SKM-1 (cell line): ENCODE results near the gene GNAS-AS1.

Experiments
- DNase-seq: peaks from one replicate; lab custom pipeline; 2025; ENCODE audit not compliant: unreplicated experiment; lab: John Stamatoyannopoulos, UW

The GNAS-AS1 gene

DNA sequence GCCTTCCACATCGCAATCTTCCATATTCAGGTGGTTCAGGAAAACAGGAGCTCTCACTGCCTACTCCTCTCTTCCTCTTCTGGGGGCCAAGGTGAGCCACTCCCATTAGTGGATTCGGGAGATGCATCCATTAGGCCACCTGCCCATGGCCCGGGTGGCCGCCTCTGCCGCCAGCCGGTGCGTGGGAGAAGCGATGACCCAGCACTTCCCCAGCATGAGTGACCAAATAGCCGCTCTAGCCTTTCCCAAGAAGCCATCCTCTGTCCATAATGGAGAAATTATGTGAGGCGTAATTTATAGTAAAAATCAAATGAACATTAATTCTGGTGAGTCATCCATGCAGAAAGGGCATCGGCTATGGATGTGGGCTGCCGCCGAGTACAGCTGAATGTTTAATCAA is 39.4 kb downstream of the GNAS-AS1 start:
- DNase-seq: no peak

DNA sequence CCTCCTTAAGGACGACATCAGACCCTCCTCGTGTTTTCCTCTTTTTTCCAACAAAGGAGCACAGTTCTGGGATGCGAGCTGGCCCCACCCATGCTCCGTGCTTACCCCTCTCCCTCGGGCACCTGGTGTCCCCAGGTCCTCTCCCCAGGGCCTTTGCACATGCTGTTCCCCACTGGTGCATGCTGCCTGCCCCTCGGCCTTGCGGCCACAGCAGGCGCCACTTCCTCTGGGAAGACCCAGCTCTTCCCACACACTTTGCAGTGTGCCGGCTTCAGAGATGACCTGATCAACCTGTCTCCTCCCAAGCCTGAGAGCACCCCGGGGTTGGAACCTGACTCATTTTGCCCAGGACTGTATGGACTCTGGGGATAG is 39.8 kb downstream of the GNAS-AS1 start:
- no peak for DNase-seq

- DNase-seq: no peak
These were observed 40.4 kb downstream of the GNAS-AS1 start for GRCh38 chr20:58810116-58810878.

DNA sequence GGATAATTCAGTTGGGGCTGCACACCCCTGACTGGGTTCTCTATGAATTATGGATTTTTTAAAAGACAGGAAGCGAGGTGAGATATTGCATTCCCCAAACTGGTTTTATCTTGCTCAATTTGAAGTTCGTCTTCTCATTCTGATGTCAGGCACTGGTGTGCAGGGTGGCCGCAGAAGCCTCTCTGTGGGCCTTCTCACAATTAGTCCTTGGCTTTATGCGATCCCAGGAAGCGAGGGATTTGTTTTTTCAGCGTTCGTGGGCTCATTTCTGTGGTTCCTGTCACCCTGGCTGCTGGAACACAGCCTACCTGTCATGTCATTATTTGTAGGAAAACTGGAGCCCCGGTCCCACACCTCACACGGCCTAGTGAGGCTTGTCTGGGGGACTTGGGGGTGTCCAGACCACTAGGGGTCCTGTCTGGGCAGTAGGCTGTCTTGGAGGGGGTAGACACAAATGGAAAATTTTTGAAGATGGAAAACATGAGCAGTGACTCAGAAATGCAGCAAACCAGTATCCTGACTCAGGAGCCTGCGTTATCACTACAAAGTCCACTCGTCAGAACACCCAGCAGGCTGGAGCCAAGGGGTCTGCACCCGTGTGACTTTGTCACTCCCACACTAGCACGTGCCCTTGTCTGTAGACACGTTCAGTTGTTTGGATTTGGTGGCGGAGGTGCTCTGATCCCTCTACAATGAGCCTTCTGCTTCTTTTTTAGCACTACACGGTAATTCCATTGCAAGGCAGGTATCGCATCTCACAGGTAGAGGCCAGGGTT is 42.2 kb downstream of the GNAS-AS1 start:
- no peak for DNase-seq

GRCh38 chr20:58807801-58808200 is 42.9 kb downstream of the GNAS-AS1 start:
- no peak for DNase-seq

DNA sequence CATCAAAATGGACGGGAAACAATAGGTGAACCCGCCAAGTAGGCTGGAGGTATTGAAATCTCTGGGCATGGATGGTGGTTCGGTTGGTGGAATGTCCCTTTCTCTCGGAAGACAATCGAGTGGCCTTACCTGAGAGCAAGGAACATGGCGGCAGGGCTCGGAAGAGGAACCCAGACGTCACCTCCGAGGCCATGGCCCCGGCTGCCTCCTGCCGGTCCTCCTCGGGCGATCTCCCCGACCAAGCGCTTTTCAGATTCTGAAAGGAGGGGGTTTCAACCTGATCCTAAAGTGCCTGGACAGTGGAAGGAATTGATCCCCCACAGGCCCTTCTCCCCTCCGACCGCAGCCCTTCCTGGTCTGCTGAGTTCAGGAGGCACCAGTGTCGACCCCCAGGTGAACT is 47.2 kb downstream of the GNAS-AS1 start:
- DNase-seq: no peak

GRCh38 chr20:58802061-58802460 is 48.6 kb downstream of the GNAS-AS1 start:
- DNase-seq: no peak

GRCh38 chr20:58800134-58800871 is 50.4 kb downstream of the GNAS-AS1 start:
- no peak for DNase-seq

DNA sequence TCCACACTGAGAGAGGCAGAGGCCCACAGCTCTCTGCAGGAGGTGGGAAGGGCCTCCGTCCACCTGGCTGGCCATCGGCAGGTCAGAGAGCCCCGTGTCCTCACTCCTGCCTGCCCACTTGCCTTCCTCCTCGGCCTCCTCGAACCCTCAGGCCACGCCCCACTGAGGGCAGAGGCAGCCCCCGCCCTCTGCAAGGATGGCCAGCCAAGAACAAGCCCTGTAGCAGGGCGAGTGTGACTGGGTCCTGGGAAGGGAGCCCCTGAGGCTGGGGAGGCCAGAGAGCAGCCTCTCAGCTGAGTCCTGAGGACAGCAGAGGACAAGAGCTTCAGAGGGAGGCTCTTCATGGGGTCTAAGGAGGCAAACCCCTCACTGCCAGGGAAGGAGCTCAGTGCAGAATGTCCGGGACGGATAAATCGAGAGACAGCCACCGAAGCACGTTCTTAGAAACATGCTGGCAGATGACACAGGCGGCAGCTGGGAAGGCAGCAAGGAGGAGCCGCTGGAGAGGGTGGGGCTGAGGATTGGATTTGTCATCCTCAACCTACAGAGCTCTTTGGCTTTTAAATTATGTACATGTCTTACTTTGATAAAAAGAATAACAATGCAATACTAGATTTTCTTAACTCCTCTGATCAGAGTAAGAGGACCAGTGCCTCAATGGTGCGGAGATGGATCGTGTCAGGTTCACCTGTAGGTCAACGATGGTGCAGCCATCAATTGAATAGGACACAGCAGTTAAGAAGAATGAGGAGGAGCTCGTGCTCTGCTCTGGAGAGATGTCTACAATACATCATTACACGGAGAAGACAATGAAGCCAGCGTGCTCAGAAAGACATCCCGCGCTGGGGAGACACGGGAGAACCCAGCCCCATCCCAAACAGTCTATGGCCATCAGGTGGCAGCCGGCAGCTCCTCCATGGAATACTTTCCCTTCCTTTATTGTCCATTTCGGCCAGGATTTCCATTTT is 53.0 kb downstream of the GNAS-AS1 start:
- no peak for DNase-seq

- DNase-seq: no peak
These were observed 54.8 kb downstream of the GNAS-AS1 start for GRCh38 chr20:58795923-58796245.

DNA sequence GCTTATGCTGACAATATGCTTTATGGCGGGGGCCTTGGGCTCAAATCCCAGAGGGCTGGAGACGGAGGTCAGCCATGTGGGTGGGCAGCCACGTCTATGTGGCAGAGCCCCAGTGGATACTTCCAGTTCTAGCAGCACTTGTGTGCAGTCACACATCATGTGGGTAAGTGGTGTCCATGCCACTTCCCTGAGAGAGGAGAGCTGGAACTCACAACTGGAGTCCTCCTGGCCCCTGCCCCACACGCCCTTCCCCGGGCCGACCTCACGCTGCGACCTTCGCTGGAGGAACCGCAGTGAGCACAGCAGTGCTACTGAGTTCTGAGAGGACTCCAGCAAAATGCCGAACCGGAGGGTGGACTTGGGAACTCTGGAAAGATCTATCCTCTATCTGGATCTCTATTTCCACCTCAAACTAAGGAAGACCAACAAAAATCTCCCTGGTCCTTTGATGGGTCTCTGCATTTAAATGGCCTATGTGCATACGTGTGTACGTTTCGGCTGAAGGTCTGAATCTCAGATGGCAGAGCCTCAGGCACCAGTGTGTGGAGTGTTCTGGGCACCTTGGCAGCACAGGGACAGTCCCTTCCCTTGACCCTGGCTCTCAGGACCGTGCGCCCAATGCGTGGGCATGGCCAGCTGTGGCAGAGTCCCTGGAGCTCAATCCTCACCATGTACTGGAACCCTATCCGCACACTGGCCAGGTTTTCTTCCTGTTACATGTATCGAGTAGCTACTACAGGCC is 55.4 kb downstream of the GNAS-AS1 start:
- DNase-seq: no peak

- no peak for DNase-seq
These were observed 56.1 kb downstream of the GNAS-AS1 start for GRCh38 chr20:58794510-58795180.

GRCh38 chr20:58793512-58794420 is 56.9 kb downstream of the GNAS-AS1 start:
- no peak for DNase-seq

DNA sequence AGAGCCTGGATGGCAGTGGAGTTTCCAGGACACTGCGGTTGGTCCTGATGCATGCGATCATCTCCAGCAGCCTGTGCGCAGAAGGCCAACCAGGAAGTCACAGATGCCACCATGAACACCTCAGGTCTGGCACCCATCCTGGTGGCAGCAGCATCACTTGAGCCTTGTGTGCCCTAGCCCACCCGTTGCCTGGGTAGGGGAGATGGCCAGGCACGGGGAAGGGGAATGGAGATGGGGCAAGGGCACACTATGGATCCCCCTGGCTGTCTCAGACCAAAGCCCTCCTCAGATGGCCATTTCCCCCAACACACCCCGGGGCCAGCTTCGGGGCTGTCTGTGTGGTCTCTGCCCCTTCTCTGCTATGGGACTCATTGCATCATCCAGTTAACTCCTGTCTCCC is 58.3 kb downstream of the GNAS-AS1 start:
- DNase-seq: no peak

DNA sequence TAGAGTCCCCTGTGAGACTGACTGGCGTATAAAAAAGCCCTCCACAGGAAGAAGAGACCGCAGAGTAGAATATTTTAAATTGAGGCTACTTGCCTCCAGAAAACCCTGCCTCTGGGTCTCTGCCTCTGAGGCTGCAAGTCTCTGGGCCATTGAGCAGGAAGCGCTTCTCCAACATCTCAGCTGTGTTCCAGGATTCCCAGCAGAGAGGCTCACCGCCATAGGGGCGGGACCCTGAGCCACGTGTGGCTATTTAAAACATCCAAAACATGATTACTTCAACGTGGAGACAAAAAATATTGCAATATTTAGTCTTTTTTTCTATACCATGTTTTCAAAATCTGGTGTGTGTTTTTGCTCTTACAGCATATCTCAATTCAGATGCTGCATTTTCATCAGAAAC is 59.4 kb downstream of the GNAS-AS1 start:
- no peak for DNase-seq

- no peak for DNase-seq
These were observed 60.2 kb downstream of the GNAS-AS1 start for GRCh38 chr20:58790454-58790853.

- DNase-seq: no peak
These were observed 61.7 kb downstream of the GNAS-AS1 start for GRCh38 chr20:58788896-58789544.
